Lung microvascular endothelial cell (primary cell): ENCODE data around the gene ABCD3. TPM values are rescaled to one million over a fixed set of nuclear protein-coding genes. Genes with fewer than 3 reads are reported as not detected.
"Not testable (repeated sequence)": the region's sequence is repeated elsewhere in the genome, so short reads cannot be mapped to it uniquely, and the experiment has no call there.

Experiments used
- DNase-seq, 2 donors: peaks; one replicate each; pipeline versions ENCODE4 v3.0.0 to v3.0.0-alpha.2; 2010; ENCODE audit warnings: low read depth in 2 of 2
- total RNA-seq: library from RNA; depleted of rRNA; stranded (reverse); fragments of >200 nt; gene quantifications from 2 replicates; pipeline ENCODE4 v1.2.1, GENCODE V29; 2014

Gene ABCD3
- total RNA-seq, 1 donor from 2014 or later = 29.6 TPM

DNA sequence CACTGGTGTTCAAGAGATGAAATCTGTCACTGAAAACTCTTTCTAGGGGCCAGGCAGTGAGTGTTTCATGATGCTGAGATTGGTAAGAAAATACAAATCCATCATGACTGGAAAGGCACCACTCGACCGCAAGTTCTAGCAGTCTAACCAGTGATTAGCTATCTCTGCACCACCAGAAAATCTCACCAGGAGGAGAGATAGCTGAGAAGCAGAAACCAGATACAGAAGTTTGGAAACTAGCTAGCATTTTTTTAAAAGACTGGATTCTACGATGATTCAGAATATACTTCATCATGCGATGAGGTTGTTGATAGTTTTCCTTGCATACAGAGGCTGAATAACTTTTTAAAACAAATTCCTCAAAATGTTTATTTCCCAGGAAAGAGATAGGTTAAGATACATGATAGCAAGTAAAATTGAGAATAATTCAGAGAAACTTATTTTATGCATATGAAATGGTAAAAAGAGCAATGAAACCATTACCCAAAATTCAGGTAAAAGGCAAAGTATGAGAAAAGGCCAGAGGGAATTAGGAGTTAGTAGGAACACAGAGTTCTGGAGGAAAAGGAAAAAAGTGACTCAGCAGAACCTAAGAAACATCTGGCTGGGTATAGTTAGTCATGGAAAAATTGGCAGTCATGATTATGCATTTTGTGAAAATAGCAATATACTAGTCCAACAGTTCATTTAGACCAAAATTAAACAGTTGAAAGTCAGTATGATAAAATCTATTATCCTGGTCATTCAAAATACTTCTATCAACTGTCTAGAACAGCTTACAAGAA, 126.7 kb downstream of the ABCD3 start:
- peak; percentile 68 to 75 for DNase-seq

DNA sequence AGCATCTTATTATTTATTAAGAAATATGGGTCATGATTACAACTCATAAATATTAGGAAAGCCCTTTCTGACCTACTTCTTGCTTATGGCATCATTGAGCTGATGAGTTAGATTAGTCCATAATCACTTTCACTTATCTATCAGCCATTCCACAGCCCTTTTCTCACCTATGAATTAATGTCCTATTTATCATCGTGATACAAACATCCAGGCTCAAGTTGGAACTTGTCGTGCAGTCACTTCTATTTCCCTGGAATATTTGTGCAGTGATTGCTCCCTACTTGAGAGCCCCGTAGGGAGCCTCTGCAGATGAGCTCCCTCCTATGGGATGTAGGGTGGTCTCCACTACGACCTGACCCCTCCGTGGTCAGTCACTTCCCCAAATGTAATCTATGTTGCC, 131.5 kb downstream of the ABCD3 start:
- no peak for DNase-seq

DNA sequence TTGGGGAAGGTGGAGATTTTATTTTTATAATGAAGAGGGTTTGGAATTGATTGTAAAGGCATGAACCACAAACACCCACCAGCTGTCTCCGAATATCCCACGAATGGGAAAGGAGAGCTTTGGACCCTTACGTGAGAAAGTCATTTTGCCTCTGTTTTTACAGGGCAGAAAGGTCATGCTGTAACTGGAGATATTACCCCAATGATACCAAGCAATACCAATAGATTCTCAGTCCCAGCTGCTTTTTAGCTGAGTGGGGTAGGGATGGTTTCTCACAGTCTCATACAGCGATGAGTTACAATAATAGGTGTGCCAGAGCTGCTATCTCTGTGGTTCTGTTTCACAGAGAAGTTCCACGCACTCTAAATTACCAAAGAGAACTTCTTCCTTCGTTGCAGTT, 132.2 kb downstream of the ABCD3 start:
- DNase-seq = no peak

DNA sequence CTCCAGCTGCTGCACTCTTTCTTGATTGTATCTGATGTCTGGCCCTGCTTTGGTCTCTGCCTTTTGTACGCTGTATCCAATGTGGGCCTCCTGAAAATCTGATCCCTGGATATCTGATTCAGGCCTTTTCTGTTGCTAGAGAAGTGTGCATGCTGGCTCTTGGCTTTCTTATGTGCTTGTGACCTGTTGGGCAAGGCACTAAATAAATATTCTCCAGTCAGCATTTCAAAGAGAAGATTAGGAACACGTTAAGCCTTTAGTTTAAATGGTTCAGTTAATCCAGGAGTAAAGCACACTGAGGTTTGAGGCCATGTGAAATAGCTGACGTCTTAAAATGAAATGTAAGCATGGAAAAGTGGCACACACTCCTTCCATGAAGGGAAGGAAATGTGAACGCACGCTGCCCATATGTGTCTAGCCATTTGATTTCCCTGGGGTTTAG, 132.6 kb downstream of the ABCD3 start:
- no peak for DNase-seq

DNA sequence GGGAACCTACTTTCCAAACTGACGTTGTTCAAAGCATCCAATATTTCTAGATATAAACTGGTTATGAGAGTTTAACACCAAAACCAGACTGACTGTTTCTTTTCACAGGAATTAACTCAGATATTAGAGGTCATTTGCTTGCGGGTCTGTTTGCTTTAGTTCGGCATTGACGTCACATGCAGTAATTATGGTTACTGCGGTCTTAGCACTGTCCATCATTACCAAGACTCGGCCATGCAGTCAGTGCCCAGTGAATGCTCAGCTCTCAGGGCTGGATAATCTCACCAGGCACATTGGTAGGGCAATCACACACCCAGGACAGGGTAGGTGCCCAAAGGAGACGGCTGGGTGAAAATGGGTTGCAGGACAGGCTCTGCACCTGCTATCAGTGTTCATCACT, 133.3 kb downstream of the ABCD3 start:
- no peak for DNase-seq

DNA sequence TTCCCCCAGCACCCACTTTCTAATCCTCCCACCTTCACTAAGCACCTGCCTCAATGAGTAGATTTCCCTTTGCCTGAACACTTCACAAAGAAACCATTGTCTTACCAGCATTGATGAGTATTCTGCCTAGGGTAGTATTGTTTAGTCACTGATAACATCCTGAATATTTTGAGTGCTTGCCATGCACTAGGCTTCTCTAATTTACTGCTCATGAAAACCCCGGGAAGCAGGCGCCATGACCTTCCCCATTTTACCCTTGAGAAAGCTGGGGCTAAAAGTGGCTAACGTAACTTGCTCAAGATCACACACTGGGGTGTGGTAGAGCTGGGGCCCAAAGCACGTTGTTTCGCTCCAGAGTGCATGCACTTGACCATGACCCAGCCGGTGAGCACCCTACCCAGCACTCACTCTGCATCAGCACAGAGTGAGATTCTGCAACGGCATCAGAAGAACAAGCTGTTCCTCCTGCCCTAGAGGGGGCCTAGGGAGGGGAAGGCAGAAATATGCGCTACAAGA, 133.9 kb downstream of the ABCD3 start:
- no peak for DNase-seq

DNA sequence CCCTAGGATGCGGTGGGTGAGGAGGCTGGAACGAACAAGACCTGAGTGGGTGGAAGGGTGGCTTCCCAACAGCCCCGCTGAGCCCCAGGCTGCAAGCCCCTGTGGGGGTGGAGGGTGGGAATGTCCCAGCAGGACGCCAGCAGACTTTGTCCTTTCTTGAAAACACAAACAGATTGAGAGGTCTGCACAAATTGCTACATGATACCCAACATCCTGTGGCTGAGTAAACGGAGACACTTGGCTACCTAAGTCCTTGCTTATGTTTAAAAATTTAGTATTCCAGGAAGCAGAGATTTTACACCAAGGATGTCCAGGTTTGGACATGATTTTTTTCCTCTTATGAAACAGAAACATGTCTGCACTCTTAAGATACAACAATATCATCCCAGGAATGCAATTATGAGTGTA, 135.1 kb downstream of the ABCD3 start:
- no peak for DNase-seq

DNA sequence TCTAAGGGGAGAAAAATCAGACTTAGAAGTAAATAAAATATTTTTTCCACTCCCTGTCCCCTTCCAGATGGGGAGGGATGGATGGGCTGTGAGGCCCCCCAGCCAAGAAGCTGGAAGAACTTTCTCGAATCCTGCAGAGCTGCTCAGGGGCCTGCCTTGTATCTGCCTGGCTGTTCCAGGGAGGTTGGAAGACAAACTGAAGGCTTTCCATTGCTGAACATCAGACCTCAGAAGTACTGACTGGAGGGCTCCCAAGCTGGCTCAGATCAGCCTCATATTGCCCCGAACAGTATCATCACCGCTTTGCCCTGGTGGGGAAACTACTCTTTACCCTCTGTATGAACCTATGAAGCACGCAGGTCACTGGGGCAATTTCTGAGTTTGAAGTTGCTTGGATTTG, 135.7 kb downstream of the ABCD3 start:
- no peak for DNase-seq

DNA sequence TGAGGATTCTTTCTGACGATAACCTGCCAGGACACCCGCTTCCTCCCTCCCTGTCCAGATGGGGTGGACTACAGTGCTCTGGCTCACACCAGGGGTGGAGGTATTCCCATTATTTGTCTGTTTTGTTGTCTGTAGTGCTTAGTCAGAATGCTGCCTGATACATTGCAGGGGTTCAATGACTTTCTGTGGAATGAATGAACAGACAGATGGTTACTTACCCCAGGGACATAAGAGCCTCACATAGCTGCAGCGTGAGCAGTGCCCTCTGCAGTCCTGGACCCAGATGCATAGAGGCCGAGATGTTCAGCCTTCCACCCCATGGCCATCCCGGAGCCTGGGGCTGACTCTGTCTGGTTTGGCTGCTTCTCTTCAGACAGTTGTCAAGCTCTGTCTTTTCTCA, 136.4 kb downstream of the ABCD3 start:
- no peak for DNase-seq

DNA sequence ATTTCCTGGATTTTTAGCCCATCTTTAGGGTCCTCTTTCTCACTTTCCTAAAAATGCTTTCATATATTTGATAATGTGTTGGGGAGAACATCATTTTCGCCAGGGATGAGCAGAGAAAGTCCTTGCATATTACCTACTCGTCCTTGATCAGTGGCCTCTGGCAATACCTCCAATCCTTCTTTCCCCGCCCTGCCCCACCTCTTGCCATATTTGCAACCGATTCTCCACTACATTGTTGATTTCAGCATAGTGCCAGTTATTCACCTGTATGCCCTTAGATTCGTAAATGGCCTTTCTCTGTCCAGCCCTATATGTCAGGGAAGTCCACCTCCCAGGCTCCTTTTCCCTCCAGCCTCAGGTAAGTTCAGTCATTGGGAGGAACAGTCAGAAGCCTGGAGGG, 136.9 kb downstream of the ABCD3 start:
- no peak for DNase-seq

DNA sequence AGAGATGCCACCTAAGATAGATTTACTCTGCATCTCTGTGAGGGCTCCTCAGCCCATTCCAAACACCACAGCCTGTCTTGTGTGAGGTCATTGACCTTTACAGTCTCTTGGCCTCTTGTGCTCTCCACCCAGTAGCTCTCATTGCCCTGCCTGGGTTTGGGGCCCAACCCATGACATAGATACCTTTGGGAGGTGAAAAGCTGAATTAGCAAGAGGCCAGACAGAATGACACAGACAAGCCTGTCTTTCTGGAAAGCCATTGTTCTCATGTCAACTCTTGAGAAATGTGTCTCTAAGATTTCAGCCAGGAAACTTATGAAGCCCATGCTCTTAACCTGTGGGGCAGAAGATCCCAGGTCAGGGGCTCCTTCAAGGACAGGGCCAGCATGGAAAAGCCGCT, 141.7 kb downstream of the ABCD3 start:
- no peak for DNase-seq

DNA sequence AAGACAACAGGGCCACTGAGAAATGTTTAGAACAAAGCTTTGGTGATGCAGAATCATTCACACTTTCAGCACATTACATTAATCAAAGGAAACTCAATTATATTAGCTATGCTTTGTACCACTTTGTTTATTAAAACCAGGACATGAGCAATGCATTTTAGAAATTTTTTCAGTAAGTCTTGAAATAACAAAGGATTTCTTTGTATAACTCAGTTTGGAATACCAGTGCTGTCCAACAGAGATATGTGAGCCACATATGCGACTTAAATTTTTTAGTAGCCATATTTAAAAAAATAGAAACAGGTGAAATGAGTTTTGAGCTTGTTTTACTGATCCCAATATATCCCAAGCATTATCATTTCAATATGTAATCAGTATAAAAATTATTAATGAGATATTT, 142.1 kb downstream of the ABCD3 start:
- DNase-seq = no peak

DNA sequence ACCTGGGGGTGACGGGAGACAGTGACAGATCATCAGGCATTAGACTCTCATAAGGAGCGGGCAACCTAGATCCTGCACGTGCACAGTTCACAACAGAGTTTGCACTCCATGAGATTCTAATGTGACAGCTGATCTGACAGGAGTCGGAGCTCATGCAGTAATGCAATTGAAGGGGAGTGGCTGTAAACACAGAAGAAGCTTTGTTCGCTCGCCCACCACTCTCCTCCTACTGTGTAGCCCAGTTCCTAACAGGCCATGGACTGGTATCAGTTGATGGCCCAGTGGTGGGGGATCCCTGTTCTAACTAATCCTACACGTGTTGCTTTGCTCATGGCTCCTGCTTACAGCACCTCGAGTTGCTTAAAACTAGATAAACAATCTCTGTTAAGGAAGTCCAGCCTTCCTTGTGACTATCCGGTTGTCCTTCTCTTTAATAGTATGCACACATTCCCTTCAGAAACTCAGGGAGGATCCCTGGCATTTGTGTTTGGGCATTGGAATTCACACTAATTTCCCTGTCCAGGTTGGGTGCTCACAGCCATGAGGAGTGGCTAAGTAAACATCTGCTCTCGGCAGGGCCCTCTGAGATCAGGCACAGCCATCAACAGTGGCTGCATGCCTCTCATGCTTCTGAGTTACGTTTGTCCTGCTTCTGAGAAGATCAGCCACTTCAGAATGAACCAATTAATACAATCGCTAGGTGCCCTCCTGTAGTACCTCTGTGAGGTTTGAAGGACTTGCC, 144.5 kb downstream of the ABCD3 start:
- DNase-seq = no peak

DNA sequence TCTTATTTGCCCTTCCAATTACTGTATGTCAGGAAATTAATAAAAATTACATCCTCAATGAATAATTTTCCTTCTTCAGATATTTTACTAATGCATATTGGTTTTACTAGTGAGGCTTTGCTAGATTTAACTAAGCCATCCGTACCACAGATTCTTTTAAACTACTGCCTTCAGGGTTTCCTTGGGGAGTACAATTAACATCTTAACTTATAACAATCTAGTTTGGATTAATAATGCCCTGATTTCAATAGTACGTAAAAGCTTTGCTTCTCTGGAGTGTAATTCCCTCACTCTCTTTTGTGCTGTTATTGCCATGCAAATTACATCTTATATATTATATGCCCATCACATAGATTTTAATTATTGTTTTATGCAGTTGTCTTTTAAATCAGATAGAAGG, 147.7 kb downstream of the ABCD3 start:
- DNase-seq = no peak

DNA sequence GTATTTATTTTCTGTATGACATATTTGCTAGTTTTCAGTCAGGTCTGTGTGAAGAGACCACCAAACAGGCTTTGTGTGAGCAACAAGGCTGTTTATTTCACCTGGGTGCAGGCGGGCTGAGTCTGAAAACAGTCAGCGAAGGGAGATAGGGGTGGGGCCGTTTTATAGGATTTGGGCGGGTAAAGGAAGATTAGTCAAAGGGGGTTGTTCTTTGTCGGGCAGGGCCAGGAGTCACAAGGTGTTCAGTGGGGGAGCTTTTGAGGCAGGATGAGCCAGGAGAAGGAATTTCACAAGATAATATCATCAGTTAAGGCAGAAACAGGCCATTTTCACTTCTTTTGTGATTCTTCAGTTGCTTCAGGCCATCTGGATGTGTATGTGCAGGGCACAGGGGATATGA, 148.2 kb downstream of the ABCD3 start:
- not testable (repeated sequence) for DNase-seq

DNA sequence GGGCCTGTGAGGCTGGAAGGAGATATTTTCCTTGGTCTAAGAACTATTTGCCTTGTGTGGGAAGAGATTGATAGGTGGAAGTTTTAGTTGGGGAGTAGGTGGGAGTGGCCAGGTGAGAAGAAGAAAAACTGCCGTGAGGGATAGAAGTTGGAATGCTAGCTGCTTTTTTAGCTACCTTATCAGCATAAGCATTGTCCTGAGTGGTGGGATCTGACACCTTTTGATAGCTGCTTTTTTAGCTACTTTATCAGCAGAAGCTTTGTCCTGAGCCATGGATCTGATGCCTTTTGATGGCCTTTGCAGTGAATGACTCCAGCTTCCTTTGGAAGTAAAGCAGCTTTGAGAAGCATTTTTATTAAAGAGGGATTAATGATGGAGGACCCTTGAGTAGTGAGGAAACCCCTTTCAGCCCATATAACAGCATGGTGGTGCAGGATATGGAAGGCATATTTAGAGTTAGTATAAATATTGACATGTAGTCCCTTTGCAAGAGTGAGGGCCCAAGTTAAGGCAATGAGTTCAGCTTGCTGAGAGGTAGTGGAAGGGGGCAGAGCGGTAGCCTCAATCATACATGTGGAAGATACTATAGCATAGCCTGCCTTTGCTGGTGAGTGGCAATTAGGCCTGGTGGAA, 149.9 kb downstream of the ABCD3 start:
- not testable (repeated sequence) for DNase-seq

Other genes starting within 250 kb of the ABCD3 start
- gene ARHGAP29, start 180.8 kb upstream of the ABCD3 start, total RNA-seq = 144 and 201 TPM in 2 replicates
- 1.1 and 1.4 TPM in 2 replicates for gene F3, start 123.4 kb downstream of the ABCD3 start, total RNA-seq